GM18858 (cell line): ENCODE measurements around the gene LHPP.

Experiments used
- ATAC-seq: cut with Tn5 transposase; IDR thresholded peaks from one replicate; pipeline ENCODE4 v1.9.1; 2021; ENCODE audit not compliant: unreplicated experiment

The LHPP gene

DNA sequence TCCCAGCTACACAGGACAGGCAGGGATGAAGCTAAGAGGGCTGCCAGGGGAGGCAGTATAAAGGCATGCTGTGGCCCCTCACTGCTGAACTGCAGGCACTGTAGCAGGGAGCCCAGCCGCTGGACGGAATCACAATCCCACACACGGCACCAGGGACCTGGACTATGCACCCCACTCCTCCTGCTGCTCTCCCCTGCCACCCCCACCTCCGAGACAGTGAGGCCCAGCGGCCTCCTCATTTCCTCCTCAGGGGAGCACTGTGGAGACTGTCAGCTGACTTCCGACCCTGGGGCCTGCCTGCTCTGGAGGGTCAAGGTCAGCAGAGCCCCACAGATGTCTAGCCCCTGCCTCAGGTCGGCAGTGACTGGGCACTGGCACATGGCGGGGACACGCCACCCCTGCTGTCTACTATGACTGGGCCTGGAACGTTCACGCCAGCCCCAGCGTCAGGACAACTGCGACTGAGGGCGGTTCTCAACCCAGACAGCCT lies 189.8 kb downstream of the LHPP start:
- ATAC-seq = no peak

- ATAC-seq = no peak
These were observed 190.6 kb downstream of the LHPP start for GRCh38 chr10:124652200-124652599.

GRCh38 chr10:124652701-124653100 lies 191.1 kb downstream of the LHPP start:
- no peak for ATAC-seq

DNA sequence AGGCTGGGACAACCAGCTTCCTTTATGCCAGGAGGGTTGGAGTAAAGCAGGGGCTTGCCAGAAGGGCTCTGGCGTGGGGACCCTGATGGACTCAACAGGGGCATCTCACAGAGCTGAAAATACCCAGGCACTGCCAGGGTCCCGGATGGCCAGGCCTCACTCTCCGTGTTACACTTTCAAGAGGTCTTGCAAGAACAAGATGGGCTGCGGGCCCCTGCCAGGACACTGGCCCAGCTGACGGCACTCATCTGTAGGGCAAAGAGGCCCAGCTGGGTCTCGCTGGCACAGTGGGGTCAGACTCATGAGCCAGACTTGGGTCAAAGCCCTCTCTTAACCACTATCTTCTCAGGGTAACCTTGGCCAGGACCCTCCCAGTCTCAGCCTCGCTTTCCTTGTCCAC lies 191.7 kb downstream of the LHPP start:
- no peak for ATAC-seq

DNA sequence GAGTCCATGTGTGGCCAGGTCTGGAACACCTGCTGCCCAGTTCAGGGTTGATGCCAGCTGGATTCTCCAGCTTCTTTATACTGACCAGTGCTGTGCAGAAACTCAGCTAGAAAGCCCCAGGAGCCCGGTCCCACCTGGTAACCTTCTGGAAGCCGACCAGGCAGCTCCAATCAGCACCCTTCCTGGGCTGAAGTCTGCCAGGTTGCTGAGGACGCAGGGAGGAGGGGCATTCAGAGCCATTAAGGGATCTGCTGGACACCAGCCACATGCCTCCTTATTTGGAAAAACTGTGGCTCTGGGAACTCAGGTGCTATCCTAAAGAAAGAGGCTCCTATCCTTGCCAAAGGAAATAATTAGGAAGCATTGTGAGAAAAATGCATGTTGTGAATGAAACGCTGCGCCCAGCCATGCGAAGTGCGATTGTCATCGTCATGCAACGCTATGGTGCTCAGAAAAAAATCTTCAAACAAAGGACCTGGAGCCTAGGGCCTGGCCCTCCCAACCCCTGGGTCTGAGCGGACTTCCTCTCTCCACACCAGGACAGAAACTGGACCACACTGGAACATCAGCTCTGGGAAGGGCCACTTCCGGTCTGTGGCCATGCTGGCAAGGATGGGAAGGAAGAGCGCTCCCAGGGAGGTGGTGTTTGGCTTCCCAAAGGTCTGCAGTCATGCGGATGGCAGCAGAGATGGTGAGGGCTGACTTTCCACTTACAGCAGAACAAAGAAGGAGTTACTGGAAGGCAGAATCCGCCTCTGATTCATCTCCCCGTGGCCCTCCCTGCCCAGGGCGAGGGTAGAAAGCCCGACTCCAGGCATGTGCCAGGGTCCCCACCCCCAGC lies 192.4 kb downstream of the LHPP start:
- no peak for ATAC-seq

- no peak for ATAC-seq
These were observed 193.1 kb downstream of the LHPP start for GRCh38 chr10:124654686-124655085.

DNA sequence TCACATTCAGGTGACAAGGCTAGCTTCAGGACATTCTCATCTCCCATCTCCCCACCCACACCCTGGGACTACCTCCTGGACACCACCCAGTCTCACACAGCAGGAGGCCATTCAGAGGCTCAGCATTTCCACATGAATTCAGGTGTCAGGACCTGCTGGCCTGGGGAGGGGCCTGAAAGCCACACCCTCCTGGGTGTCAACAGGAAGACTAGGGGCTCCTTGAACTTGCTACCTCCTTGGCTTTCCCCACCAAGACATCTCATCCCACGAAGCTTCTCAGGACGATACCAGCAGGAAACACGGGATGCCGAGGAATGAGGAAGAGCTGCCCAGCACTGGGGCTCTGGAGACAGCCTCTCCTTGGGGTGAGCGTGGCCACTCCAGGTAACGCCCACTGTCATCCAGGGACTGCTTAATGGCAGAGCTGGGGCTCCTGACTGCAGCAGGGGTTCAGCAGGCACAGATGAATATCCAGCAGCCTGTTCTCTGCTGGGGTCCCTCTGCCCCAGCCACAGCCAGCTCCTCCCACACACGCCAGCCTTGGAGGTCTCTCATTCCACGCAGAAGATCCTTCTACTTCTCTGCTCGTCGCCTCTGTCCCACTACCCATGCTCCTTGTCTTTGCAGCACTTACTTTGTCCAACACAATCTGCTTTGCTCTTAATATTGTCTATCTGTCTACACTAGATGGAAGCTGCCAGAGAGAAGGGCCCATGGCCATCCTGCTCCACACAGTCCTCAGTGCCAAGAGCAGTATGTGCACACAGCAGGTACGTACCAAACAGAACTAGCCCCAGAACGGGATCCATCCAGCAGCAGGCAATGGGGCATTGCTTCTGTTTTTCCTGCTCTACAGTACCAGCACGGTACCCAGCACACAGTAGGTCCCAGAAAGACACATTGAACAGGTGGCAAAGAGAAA lies 193.8 kb downstream of the LHPP start:
- no peak for ATAC-seq

GRCh38 chr10:124656113-124656490 lies 194.5 kb downstream of the LHPP start:
- ATAC-seq = no peak

- ATAC-seq = no peak
These were observed 194.9 kb downstream of the LHPP start for GRCh38 chr10:124656541-124656940.

GRCh38 chr10:124657806-124658205 lies 196.2 kb downstream of the LHPP start:
- ATAC-seq = no peak

- no peak for ATAC-seq
These were observed 197.1 kb downstream of the LHPP start for GRCh38 chr10:124658591-124659242.

DNA sequence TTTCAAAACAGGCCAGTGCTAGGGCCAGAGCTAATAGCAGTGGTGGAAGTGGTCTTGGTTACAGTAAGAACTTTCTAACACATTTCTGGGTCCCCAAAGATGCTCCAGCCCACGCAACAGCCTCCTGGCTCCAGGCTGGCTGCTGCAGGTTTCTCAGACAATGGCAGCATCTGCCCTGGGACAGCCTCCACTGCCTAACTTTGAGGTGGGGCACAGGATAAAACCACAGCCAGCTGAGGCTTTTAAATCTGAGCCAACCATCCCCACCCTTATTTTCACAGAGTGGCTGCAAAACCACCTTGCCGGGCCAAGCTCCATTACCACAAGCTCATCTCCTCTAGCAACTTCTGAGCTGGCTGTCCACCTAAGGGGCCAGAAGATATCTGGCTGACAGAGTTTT lies 197.8 kb downstream of the LHPP start:
- no peak for ATAC-seq

- ATAC-seq = no peak
These were observed 198.9 kb downstream of the LHPP start for GRCh38 chr10:124660404-124661125.

DNA sequence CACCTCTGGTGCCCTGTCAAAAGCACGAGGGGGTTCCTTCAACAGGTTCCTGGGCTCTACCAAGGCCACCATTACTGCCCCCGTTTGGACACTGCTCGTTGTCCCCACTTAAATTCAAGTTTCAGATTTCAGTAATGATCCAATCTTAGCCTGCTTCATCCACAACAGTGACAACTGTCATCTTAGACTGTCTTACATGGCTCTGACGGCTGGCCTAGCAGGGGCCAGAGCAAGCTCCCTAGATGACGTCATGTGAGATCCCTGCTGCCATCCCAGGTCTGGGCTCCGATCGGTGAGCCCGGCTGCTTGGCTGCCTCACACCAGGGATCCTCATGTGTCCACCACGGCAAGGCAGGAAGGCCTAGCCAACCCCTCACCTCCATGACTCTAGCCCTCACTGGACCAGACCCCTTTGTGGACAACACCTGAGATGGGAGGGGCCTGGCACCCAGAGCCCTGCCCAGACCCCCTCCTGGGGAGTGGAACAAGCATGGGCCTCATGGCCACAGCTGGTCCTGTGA lies 200.1 kb downstream of the LHPP start:
- ATAC-seq = no peak

GRCh38 chr10:124663228-124663627 lies 201.6 kb downstream of the LHPP start:
- ATAC-seq = no peak
